Common myeloid progenitor, CD34-positive (primary cell): ENCODE data around the gene MRM2.
A peak's percentile ranks its signal among the peaks of the same experiment; 100 is the strongest.

Experiments used
- CTCF ChIA-PET: fragments of 350-600 bp; sonication (Branson Sonifier 250); formaldehyde crosslinking; loops from one replicate; lab custom pipeline; 2021; ENCODE audit warnings: antibody characterized with exemption; lab: Charles Lee
- POLR2A ChIA-PET: fragments of 350-600 bp; sonication (Branson Sonifier 250); formaldehyde crosslinking; loops from one replicate; lab custom pipeline; 2021; ENCODE audit warnings: antibody characterized with exemption; lab: Charles Lee
- DNase-seq, 3 donors: peaks; one replicate each; pipeline versions ENCODE4 v3.0.0 to v3.0.0-alpha.2; 2013
- H3K27ac ChIP-seq, 2 experiments: 1 replicate in 1 of 2; 2 replicates in 1 of 2; pipeline ENCODE4 v1.7.0; 2013; ENCODE audit warnings: inconsistent platforms in 2 of 2, low read length in 2 of 2, mild to moderate bottlenecking in 2 of 2, low read depth in 1 of 2, moderate library complexity in 1 of 2; ENCODE audit not compliant: severe bottlenecking in 2 of 2, insufficient read depth in 1 of 2, poor library complexity in 1 of 2
- H3K27me3 ChIP-seq, 5 experiments: replicated peaks in 2 of 5; 1 replicate in 3 of 5; 2 replicates in 2 of 5; pipeline versions ENCODE4 v1.6.1 to v1.7.0; 2013; ENCODE audit warnings: low read length in 4 of 5, mild to moderate bottlenecking in 2 of 5, moderate library complexity in 2 of 5, inconsistent platforms in 1 of 5; ENCODE audit not compliant: insufficient read depth in 5 of 5, control insufficient read depth in 4 of 5
- H3K36me3 ChIP-seq, 4 experiments: 1 replicate in 2 of 4; 2 replicates in 2 of 4; pipeline versions ENCODE4 v1.6.1 to v1.7.0; 2013; ENCODE audit warnings: low read length in 3 of 4, control low read depth in 1 of 4, mild to moderate bottlenecking in 1 of 4; ENCODE audit not compliant: control insufficient read depth in 4 of 4, insufficient read depth in 4 of 4
- H3K4me1 ChIP-seq, 4 experiments: 1 replicate in 3 of 4; 2 replicates in 1 of 4; pipeline versions ENCODE4 v1.6.1 to v1.7.1; 2013; ENCODE audit warnings: low read length in 3 of 4, mild to moderate bottlenecking in 3 of 4, control low read depth in 1 of 4, inconsistent platforms in 1 of 4, moderate library complexity in 1 of 4; ENCODE audit not compliant: control insufficient read depth in 4 of 4, insufficient read depth in 4 of 4; ENCODE audit errors: control extremely low read depth in 1 of 4
- H3K4me3 ChIP-seq, 7 experiments: 1 replicate in 4 of 7; 2 replicates in 3 of 7; pipeline versions ENCODE4 v1.5.1 to v1.7.0; 2013; ENCODE audit warnings: mild to moderate bottlenecking in 7 of 7, low read length in 6 of 7, moderate library complexity in 6 of 7, inconsistent platforms in 2 of 7, low read depth in 2 of 7, control low read depth in 1 of 7; ENCODE audit not compliant: insufficient read depth in 4 of 7, control insufficient read depth in 1 of 7; ENCODE audit errors: extremely low read depth in 1 of 7
- H3K9me3 ChIP-seq, 5 experiments: 1 replicate in 4 of 5; 2 replicates in 1 of 5; pipeline versions ENCODE4 v1.6.1 to v1.7.1; 2013; ENCODE audit warnings: low read length in 4 of 5, mild to moderate bottlenecking in 2 of 5, inconsistent platforms in 1 of 5, low read depth in 1 of 5, moderate library complexity in 1 of 5; ENCODE audit not compliant: control insufficient read depth in 4 of 5, insufficient read depth in 2 of 5; ENCODE audit errors: control extremely low read depth in 1 of 5
- WGBS: methylation state at CpG from one replicate; pipeline ENCODE4 v1.1.5; 2013; ENCODE audit not compliant: insufficient coverage; 5-methylcytosine and 5-hydroxymethylcytosine counted together

MRM2 gene

GRCh38 chr7:2248984-2249694, 7.1 kb upstream of the MRM2 start:
- ChIA-PET CTCF (interaction anchor here (1.0 to 3.2 kb wide), 9 partner anchors 9 to 99 kb away, joined by 3 to 21 read pairs (median 5); partner anchors contain the start of gene MAD1L1), POLR2A (interaction anchor here (0.5 to 0.9 kb wide), 3 partner anchors 22 to 97 kb away, joined by 5 to 14 read pairs (median 5); no protein-coding TSS in a partner anchor)
- Histone ChIP-seq H3K27ac (peak overlapping the region in 1 of 2 experiments; percentile 25), H3K36me3 (peaks cover 3 to 36% (median 4%) of the 10 kb centered on the region in 4 experiments), H3K9me3 (no peaks in the 10 kb centered on the region), H3K27me3 (no peaks in the 10 kb centered on the region), H3K4me1 (peaks cover 5 to 82% (median 69%) of the 10 kb centered on the region in 4 experiments), H3K4me3 (peak overlapping the region in 3 of 7 experiments; percentile 36 to 51 (median 36))
- 1% methylated on average over 21 of the region's 24 CpGs for WGBS
- peak; percentile 68 to 76 (median 68) for DNase-seq

DNA sequence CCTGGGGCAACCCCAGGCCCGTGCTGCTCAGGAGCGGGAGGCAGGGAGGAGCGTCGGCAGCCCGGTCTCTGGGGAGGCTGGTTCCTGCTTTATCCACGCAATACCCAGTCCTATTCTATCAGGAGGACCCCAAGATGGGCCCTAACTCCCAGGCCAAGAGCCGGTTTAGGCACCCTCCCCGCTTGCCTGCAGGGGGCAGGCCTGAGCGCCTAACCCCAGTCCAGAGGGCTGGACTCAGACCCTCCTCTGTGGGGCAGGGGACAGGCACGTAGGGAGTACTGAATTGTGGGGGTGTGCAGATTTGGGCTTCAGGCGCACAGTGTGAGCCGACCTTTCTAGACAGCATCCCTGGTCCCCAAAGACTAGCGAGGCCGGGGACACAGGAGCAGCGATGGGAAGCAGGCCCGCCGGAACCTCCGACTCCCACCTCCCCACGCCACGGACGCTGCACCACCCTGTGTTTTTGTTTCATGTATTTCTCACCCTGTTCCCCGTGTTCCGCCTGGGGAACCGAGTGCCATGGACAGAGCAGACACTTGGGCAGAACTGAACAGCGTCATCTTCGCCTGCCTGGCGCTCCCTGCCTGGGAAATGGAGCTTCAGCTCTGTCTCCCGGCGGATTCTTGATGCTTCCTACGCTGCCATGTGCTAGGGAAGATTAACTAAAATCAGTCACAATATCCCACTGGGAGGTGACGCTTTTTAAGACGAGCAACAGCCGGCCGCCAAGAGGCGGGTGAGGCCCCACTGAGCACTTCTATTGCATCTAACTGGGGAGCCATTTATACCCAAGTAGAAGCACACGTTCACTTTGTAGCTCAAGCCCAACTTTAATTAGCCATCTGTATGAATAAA, 5.4 kb upstream of the MRM2 start:
- Histone ChIP-seq H3K4me1 (peaks cover 5 to 91% (median 78%) of the 10 kb centered on the region in 4 experiments), H3K4me3 (peak overlapping the region in 1 of 7 experiments; percentile 13), H3K27me3 (no peaks in the 10 kb centered on the region), H3K9me3 (no peaks in the 10 kb centered on the region), H3K27ac (no peak overlapping the region), H3K36me3 (peaks cover 3 to 23% (median 4%) of the 10 kb centered on the region in 4 experiments)
- peak in 1 of 3 donors; percentile 18 for DNase-seq
- CTCF ChIA-PET, result interaction anchor here (1.0 to 3.2 kb wide), 9 partner anchors 8 to 101 kb away, joined by 3 to 21 read pairs (median 5); partner anchors contain the start of gene MAD1L1
- POLR2A ChIA-PET, result no interaction called here
- WGBS, result 92% methylated on average over 32 of the region's 36 CpGs

DNA sequence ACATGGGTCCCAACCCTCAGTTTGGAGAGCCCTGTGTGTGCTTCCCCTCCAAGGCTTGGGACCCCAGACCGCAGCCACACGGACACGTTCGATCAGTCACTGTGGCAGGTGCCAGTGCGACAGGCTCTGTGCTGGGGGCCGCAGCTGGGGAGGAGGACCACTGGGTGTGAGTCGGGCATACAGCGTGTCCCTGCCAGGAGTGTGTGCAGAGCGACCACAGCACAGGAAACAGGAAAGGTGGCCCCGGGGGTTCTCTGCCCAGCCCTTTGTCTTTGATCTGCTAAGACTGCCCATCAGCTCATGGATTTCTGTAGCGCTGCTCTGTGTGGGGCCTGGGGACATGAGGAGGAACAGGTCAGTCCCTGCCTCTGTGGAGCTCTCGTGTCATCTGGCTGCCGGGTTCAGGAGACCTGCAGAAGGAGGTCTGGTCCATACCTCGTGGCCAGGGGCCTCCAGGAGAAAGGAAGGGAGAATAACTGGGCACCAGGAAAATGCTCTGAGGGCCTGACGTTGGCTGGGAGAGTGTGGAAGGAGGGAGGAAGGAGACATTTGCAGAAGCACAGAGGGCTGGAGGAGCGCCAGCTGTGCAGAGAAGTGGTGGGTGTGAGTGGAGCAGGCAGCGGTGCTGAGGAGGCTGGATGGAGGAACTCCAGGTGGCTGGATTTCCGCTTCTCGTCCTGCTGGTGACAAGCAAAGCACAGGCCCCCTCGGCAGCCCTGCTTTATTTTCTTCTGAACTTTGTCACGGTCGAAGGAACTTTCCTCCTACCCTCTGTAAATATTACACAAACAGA, 4.1 kb upstream of the MRM2 start:
- Histone ChIP-seq H3K4me1 (peaks cover 5 to 85% (median 79%) of the 10 kb centered on the region in 4 experiments), H3K4me3 (peak overlapping the region in 5 of 7 experiments; percentile 3 to 49 (median 37)), H3K9me3 (no peaks in the 10 kb centered on the region), H3K36me3 (peaks cover 0 to 15% (median 1%) of the 10 kb centered on the region in 4 experiments), H3K27me3 (no peaks in the 10 kb centered on the region), H3K27ac (peak overlapping the region in 1 of 2 experiments; percentile 49)
- ChIA-PET POLR2A (no interaction called here), CTCF (interaction anchor here (2.4 kb wide), 1 partner anchor 102 kb away, joined by 12 read pairs; no protein-coding TSS in a partner anchor)
- WGBS, result 7% methylated on average over 16 of the region's 22 CpGs
- peak; percentile 52 to 81 (median 77) for DNase-seq

- Histone ChIP-seq H3K27ac (no peak overlapping the region), H3K36me3 (peaks cover 0 to 16% (median 2%) of the 10 kb centered on the region in 4 experiments), H3K27me3 (no peaks in the 10 kb centered on the region), H3K4me1 (peaks cover 5 to 83% (median 79%) of the 10 kb centered on the region in 4 experiments), H3K9me3 (no peaks in the 10 kb centered on the region), H3K4me3 (no peak overlapping the region)
- POLR2A ChIA-PET, result interaction anchor here (1.1 kb wide), 1 partner anchor 103 kb away, joined by 3 read pairs; no protein-coding TSS in a partner anchor
- 75% methylated on average over 20 of the region's 25 CpGs for WGBS
- DNase-seq, result peak in 1 of 3 donors; percentile 31
- CTCF ChIA-PET, result interaction anchor here (0.8 to 2.4 kb wide), 2 partner anchors 15 to 103 kb away, joined by 3 to 12 read pairs; no protein-coding TSS in a partner anchor
Observed at GRCh38 chr7:2244404-2244995, 2.5 kb upstream of the MRM2 start.

GRCh38 chr7:2243458-2243857, 1.5 kb upstream of the MRM2 start:
- POLR2A ChIA-PET, result no interaction called here
- H3K9me3 ChIP-seq, result no peaks in the 10 kb centered on the region
- H3K4me1 ChIP-seq, result peaks cover 0 to 72% (median 69%) of the 10 kb centered on the region in 4 experiments
- CTCF ChIA-PET, result interaction anchor here (1.5 kb wide), 1 partner anchor 26 kb away, joined by 3 read pairs; no protein-coding TSS in a partner anchor
- peaks cover under 1 to 24% (median 8%) of the 10 kb centered on the region in 4 experiments for H3K36me3 ChIP-seq
- 93% methylated on average over 9 of the region's 12 CpGs for WGBS
- peak overlapping the region in 1 of 7 experiments; percentile 91 for H3K4me3 ChIP-seq
- no peak overlapping the region for H3K27ac ChIP-seq
- H3K27me3 ChIP-seq, result no peaks in the 10 kb centered on the region
- DNase-seq, result no peak
